ENCODE measurements around the gene CHD1L. TPM values are rescaled to one million over a fixed set of nuclear protein-coding genes. Genes with fewer than 3 reads are reported as not detected.
"Not testable (repeated sequence)": the region's sequence is repeated elsewhere in the genome, so short reads cannot be mapped to it uniquely, and the experiment has no call there.

Gene CHD1L
- total RNA-seq, 1 experiment from 2014 or later, result 83.3 TPM

GRCh38 chr1:147225193-147225730 is 17.2 kb upstream of the CHD1L start, which contains the start of gene FMO5:
Gene FMO5, minus strand, starts transcription at chr1:147225339. Its CDS starts 310 bp downstream, at chr1:147225029.
- peak; percentile 33 for DNase-seq (ENCODE audit: extremely low read depth, low read depth)

GRCh38 chr1:147231032-147231431 is 11.5 kb upstream of the CHD1L start:
- DNase-seq (ENCODE audit: extremely low read depth, low read depth), result not testable (repeated sequence)

GRCh38 chr1:147233903-147234302 is 8.6 kb upstream of the CHD1L start:
- DNase-seq (ENCODE audit: extremely low read depth, low read depth), result not testable (repeated sequence)

- DNase-seq (ENCODE audit: extremely low read depth, low read depth), result no peak
These were observed 6.7 kb upstream of the CHD1L start for GRCh38 chr1:147235822-147236221.

- DNase-seq (ENCODE audit: extremely low read depth, low read depth), result no peak
These were observed 6.0 kb upstream of the CHD1L start for GRCh38 chr1:147236448-147236847.

- no peak for DNase-seq (ENCODE audit: extremely low read depth, low read depth)
These were observed 5.3 kb upstream of the CHD1L start for GRCh38 chr1:147236959-147237791.

- no peak for DNase-seq (ENCODE audit: extremely low read depth, low read depth)
These were observed 4.2 kb upstream of the CHD1L start for GRCh38 chr1:147238053-147238902.

GRCh38 chr1:147238925-147239820 is 3.3 kb upstream of the CHD1L start:
- DNase-seq (ENCODE audit: extremely low read depth, low read depth), result no peak

- not testable (repeated sequence) for DNase-seq (ENCODE audit: extremely low read depth, low read depth)
These were observed 2.3 kb upstream of the CHD1L start for GRCh38 chr1:147240131-147240721.

GRCh38 chr1:147241934-147242448 is 493 bp upstream of the CHD1L start:
- no peak for DNase-seq (ENCODE audit: extremely low read depth, low read depth)

GRCh38 chr1:147243228-147243685 is 773 bp downstream of the CHD1L start:
- no peak for DNase-seq (ENCODE audit: extremely low read depth, low read depth)

GRCh38 chr1:147243841-147244240 is 1.4 kb downstream of the CHD1L start:
- DNase-seq (ENCODE audit: extremely low read depth, low read depth), result no peak

- no peak for DNase-seq (ENCODE audit: extremely low read depth, low read depth)
These were observed 2.6 kb downstream of the CHD1L start for GRCh38 chr1:147245129-147245528.

- no peak for DNase-seq (ENCODE audit: extremely low read depth, low read depth)
These were observed 3.1 kb downstream of the CHD1L start for GRCh38 chr1:147245586-147246021.

GRCh38 chr1:147246044-147246690 is 3.7 kb downstream of the CHD1L start:
- no peak for DNase-seq (ENCODE audit: extremely low read depth, low read depth)

- no peak for DNase-seq (ENCODE audit: extremely low read depth, low read depth)
These were observed 4.6 kb downstream of the CHD1L start for GRCh38 chr1:147246910-147247655.

- DNase-seq (ENCODE audit: extremely low read depth, low read depth), result no peak
These were observed 5.3 kb downstream of the CHD1L start for GRCh38 chr1:147247656-147248238.

- no peak for DNase-seq (ENCODE audit: extremely low read depth, low read depth)
These were observed 10.1 kb downstream of the CHD1L start for GRCh38 chr1:147252540-147252939.

All from NCI-H460 (cell line).